Caco-2 (cell line): Measurements from ENCODE around the gene NCAM2. TPM values are rescaled to one million over a fixed set of nuclear protein-coding genes. Genes with fewer than 3 reads are reported as not detected.

Experiments used
- BruUV-seq: library from RNA; stranded (reverse); fragments of 400-500 nt; replicated peaks from 2 replicates; lab custom pipeline; 2021; lab: Mats Ljungman, UMichigan
- CTCF ChIA-PET: fragments of 300-600 bp; sonication (Branson Sonifier 250); formaldehyde crosslinking; loops from one replicate; lab custom pipeline; 2022; ENCODE audit warnings: antibody characterized with exemption; lab: Charles Lee
- POLR2A ChIA-PET: fragments of 300-600 bp; sonication (Branson Sonifier 250); formaldehyde crosslinking; loops from one replicate; lab custom pipeline; 2022; ENCODE audit warnings: antibody characterized with exemption; lab: Charles Lee
- DNase-seq, 2 experiments: peaks; one replicate each; pipeline versions ENCODE4 v3.0.0 to v3.0.0-alpha.2; 2020 to 2022
- H3K27me3 ChIP-seq: replicated peaks from 2 replicates; pipeline ENCODE4 v1.6.0; 2011; ENCODE audit warnings: low read length; ENCODE audit not compliant: control insufficient read depth, insufficient read depth
- H3K36me3 ChIP-seq: 2 replicates; pipeline ENCODE4 v1.5.1; 2011; ENCODE audit warnings: low read length; ENCODE audit not compliant: control insufficient read depth, insufficient read depth
- H3K4me1 ChIP-seq: fragments of 250-450 bp; sonication (Bioruptor Pico); 2 replicates; pipeline ENCODE4 v1.5.1; 2020; ENCODE audit warnings: mild to moderate bottlenecking
- H3K4me3 ChIP-seq: 2 replicates; pipeline ENCODE4 v1.5.1; 2011; ENCODE audit warnings: low read depth, mild to moderate bottlenecking, control low read depth, low read length
- H3K9me3 ChIP-seq: fragments of 250-450 bp; sonication (Bioruptor Pico); 2 replicates; pipeline ENCODE4 v1.5.1; 2020; ENCODE audit warnings: mild to moderate bottlenecking, moderate library complexity
- H3K27ac Mint-ChIP-seq: one replicate; pipeline ENCODE4 v1.8.0; 2022; ENCODE audit warnings: mixed read lengths; ENCODE audit not compliant: unreplicated experiment
- H3K27me3 Mint-ChIP-seq: one replicate; pipeline ENCODE4 v1.8.0; 2022; ENCODE audit warnings: mixed read lengths; ENCODE audit not compliant: insufficient read depth, unreplicated experiment
- H3K36me3 Mint-ChIP-seq: one replicate; pipeline ENCODE4 v1.8.0; 2022; ENCODE audit warnings: mild to moderate bottlenecking, mixed read lengths; ENCODE audit not compliant: insufficient read depth, unreplicated experiment
- H3K4me1 Mint-ChIP-seq: one replicate; pipeline ENCODE4 v1.8.0; 2022; ENCODE audit warnings: low read depth, mixed read lengths; ENCODE audit not compliant: unreplicated experiment
- H3K4me3 Mint-ChIP-seq: one replicate; pipeline ENCODE4 v1.8.0; 2022; ENCODE audit warnings: mild to moderate bottlenecking, moderate library complexity, mixed read lengths; ENCODE audit not compliant: unreplicated experiment
- H3K9me3 Mint-ChIP-seq: one replicate; pipeline ENCODE4 v1.8.0; 2022; ENCODE audit warnings: mixed read lengths; ENCODE audit not compliant: unreplicated experiment
- intact Hi-C: fragments of 100-400 bp; cut with micrococcal nuclease; formaldehyde crosslinking; loops from one replicate; pipeline ENCODE4 v1.10.0; 2022; ENCODE audit not compliant: unreplicated experiment
- total RNA-seq: library from RNA; stranded (reverse); gene quantifications from 2 replicates; pipeline ENCODE4 v1.2.3, GENCODE V29; 2022
- TF ChIP-seq, protein P1 (sequence below), 2 experiments: fragments of 200-600 bp in 1 of 2; IDR thresholded peaks; 1 replicate in 1 of 2; 2 replicates in 1 of 2; pipeline versions ENCODE4 v1.5.1 to v1.8.0; 2011 to 2022; ENCODE audit warnings: antibody characterized with exemption in 1 of 2, control low read depth in 1 of 2, inconsistent platforms in 1 of 2, low read depth in 1 of 2, low read length in 1 of 2, mild to moderate bottlenecking in 1 of 2, moderate library complexity in 1 of 2; ENCODE audit not compliant: insufficient read depth in 1 of 2, severe bottlenecking in 1 of 2, unreplicated experiment in 1 of 2

NCAM2 gene
- total RNA-seq, 1 experiment from 2014 or later, result not detected

DNA sequence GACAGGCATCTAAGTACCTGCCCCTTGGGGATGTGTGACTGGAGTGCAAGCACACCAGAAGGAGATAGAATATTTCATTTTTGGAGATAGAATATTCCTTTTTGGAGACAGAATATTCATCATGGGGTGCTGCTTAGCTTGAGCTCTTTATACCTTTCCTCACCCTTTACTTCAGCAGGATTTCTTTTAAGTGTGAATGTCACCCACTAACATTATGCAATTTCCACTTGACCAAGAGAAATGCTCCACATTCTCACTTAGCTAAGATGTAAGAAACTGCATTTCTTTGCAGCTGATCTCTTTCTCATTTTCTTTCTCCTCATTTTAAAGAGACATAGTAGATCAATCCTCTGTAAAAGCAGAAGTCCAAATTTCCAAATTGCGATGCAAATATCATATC lies 436.7 kb downstream of the NCAM2 start:
- H3K4me1 Mint-ChIP-seq, result no peaks in the 10 kb centered on the region
- H3K9me3 Mint-ChIP-seq, result no peaks in the 10 kb centered on the region
- TF ChIP-seq, protein P1, sequence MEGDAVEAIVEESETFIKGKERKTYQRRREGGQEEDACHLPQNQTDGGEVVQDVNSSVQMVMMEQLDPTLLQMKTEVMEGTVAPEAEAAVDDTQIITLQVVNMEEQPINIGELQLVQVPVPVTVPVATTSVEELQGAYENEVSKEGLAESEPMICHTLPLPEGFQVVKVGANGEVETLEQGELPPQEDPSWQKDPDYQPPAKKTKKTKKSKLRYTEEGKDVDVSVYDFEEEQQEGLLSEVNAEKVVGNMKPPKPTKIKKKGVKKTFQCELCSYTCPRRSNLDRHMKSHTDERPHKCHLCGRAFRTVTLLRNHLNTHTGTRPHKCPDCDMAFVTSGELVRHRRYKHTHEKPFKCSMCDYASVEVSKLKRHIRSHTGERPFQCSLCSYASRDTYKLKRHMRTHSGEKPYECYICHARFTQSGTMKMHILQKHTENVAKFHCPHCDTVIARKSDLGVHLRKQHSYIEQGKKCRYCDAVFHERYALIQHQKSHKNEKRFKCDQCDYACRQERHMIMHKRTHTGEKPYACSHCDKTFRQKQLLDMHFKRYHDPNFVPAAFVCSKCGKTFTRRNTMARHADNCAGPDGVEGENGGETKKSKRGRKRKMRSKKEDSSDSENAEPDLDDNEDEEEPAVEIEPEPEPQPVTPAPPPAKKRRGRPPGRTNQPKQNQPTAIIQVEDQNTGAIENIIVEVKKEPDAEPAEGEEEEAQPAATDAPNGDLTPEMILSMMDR (IDR thresholded peaks at IDR 0.05; ENCODE audit: insufficient read depth in 1 of 2, low read depth in 1 of 2, low read length in 1 of 2, severe bottlenecking in 1 of 2, unreplicated experiment in 1 of 2), result no peak
- no peak overlapping the region for H3K4me3 Mint-ChIP-seq
- Histone ChIP-seq H3K36me3 (no peaks in the 10 kb centered on the region), H3K4me3 (no peak overlapping the region), H3K4me1 (no peaks in the 10 kb centered on the region), H3K9me3 (no peaks in the 10 kb centered on the region), H3K27me3 (no peaks in the 10 kb centered on the region)
- DNase-seq, result no peak
- H3K27me3 Mint-ChIP-seq, result no peaks in the 10 kb centered on the region
- ChIA-PET POLR2A (no interaction called here), CTCF (no interaction called here)
- no peaks in the 10 kb centered on the region for H3K36me3 Mint-ChIP-seq
- H3K27ac Mint-ChIP-seq, result no peak overlapping the region
- intact Hi-C loops, result no loop called here
- no TSS peak for BruUV-seq

DNA sequence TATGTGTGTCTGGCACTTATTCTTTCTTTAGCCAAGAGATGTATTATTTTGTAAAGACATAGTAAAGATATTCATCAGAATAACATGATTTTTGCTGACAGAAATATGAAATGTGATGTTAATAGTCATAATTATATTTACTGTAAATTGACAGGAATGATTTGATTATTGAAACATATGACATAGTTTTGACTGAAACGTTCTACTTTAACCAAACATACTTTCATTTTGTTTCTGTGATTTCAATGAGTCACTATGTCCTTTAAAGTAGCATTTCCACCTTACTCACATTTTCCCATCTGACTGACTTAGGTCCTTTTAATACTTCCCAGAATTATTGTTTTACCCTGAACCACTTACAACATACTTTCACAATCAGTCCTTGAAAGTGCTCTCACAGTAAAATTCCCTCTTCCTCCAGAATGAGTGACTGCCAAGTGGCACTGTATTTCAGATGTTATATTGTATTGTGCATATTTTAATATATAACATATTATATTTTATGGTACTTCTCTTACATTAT lies 437.9 kb downstream of the NCAM2 start:
- H3K4me1 Mint-ChIP-seq, result no peaks in the 10 kb centered on the region
- no peaks in the 10 kb centered on the region for H3K36me3 ChIP-seq
- no peak overlapping the region for H3K4me3 Mint-ChIP-seq
- H3K27me3 ChIP-seq, result no peaks in the 10 kb centered on the region
- H3K27me3 Mint-ChIP-seq, result no peaks in the 10 kb centered on the region
- H3K4me3 ChIP-seq, result no peak overlapping the region
- no peaks in the 10 kb centered on the region for H3K36me3 Mint-ChIP-seq
- H3K9me3 ChIP-seq, result no peaks in the 10 kb centered on the region
- BruUV-seq, result no TSS peak
- no peak for DNase-seq
- POLR2A ChIA-PET, result no interaction called here
- CTCF ChIA-PET, result no interaction called here
- H3K27ac Mint-ChIP-seq, result no peak overlapping the region
- no peaks in the 10 kb centered on the region for H3K4me1 ChIP-seq
- no peaks in the 10 kb centered on the region for H3K9me3 Mint-ChIP-seq
- TF ChIP-seq, protein P1 (IDR thresholded peaks at IDR 0.05; ENCODE audit: insufficient read depth in 1 of 2, low read depth in 1 of 2, low read length in 1 of 2, severe bottlenecking in 1 of 2, unreplicated experiment in 1 of 2), result no peak
- intact Hi-C loops, result no loop called here

DNA sequence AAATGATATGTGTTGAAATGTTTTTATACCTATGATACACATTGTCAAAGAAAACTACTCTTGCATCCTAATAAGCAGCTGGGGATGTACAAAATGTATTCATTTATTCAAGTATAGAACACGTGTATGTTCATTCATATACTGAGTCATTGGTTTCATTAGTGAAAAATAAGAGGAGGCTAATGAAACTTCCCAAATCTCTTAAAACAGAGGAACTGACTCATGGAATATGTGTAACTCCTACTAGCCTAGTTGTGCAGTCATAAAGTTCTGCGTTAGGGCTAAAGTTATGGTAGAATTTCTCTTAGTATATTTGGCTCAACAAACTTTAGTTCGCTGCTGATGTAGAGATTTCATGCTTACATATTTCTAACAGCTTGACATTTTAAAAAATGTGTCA lies 441.6 kb downstream of the NCAM2 start:
- H3K4me1 ChIP-seq, result no peaks in the 10 kb centered on the region
- H3K36me3 Mint-ChIP-seq, result no peaks in the 10 kb centered on the region
- H3K27me3 ChIP-seq, result no peaks in the 10 kb centered on the region
- ChIA-PET POLR2A (no interaction called here), CTCF (no interaction called here)
- no peak overlapping the region for H3K27ac Mint-ChIP-seq
- H3K4me3 Mint-ChIP-seq, result no peak overlapping the region
- DNase-seq, result no peak
- H3K4me3 ChIP-seq, result no peak overlapping the region
- H3K4me1 Mint-ChIP-seq, result no peaks in the 10 kb centered on the region
- H3K9me3 Mint-ChIP-seq, result no peaks in the 10 kb centered on the region
- no peaks in the 10 kb centered on the region for H3K36me3 ChIP-seq
- TF ChIP-seq, protein P1 (IDR thresholded peaks at IDR 0.05; ENCODE audit: insufficient read depth in 1 of 2, low read depth in 1 of 2, low read length in 1 of 2, severe bottlenecking in 1 of 2, unreplicated experiment in 1 of 2), result no peak
- intact Hi-C loops, result no loop called here
- BruUV-seq, result no TSS peak
- no peaks in the 10 kb centered on the region for H3K9me3 ChIP-seq
- H3K27me3 Mint-ChIP-seq, result peaks cover 5% of the 10 kb centered on the region
